HepG2 (cell line): ENCODE results near the gene TBXAS1. TPM values are rescaled to one million over a fixed set of nuclear protein-coding genes. Genes with fewer than 3 reads are reported as not detected.

Source experiments
- ZNF746 ChIP-seq: sonication (generic); formaldehyde crosslinking; IDR thresholded peaks from 2 replicates; pipeline ENCODE4 v1.8.0; 2022; ENCODE audit warnings: mild to moderate bottlenecking, missing genetic modification reagents
- ZNF879 ChIP-seq: sonication (generic); formaldehyde crosslinking; IDR thresholded peaks from 2 replicates; pipeline ENCODE4 v1.8.1; 2023; ENCODE audit warnings: missing genetic modification reagents
- polyA plus RNA-seq, 8 experiments: library from polyadenylated mRNA; depleted of rRNA in 3 of 8; stranded (reverse) in 7 of 8; unstranded in 1 of 8; fragments of >200 nt; fragmentation: Illumina TruSeq in 4 of 8; extraction: Trizol in 4 of 8; gene quantifications; 2 replicates each; pipeline versions ENCODE4 v1.2.1 to v1.2.3, GENCODE V29; 2011 to 2016; ENCODE audit warnings: low read depth in 4 of 8, missing spikeins in 1 of 8, mixed read lengths in 1 of 8; ENCODE audit not compliant: insufficient read depth in 1 of 8
- total RNA-seq, 5 experiments: library from RNA; depleted of rRNA; stranded (reverse); fragments of >200 nt; fragmentation: Illumina TruSeq; extraction: Trizol; gene quantifications; 2 replicates each; pipeline ENCODE4 v1.2.3, GENCODE V29; 2016; ENCODE audit warnings: low read depth in 1 of 5
- TF ChIP-seq, protein P1 (sequence below): sonication (generic); formaldehyde crosslinking; IDR thresholded peaks from 2 replicates; pipeline ENCODE4 v1.4.0; 2020; ENCODE audit warnings: mild to moderate bottlenecking, missing genetic modification reagents
- TF ChIP-seq, protein P2 (sequence below): sonication (generic); formaldehyde crosslinking; IDR thresholded peaks from 2 replicates; pipeline ENCODE4 v1.4.0; 2020; ENCODE audit warnings: missing genetic modification reagents

TBXAS1 gene
- total and polyA plus RNA-seq, 2 of the 13 experiments (the other 11 are each of a cell fraction or from before 2014, with no cell fraction given) = 4.0 to 4.9 TPM

DNA sequence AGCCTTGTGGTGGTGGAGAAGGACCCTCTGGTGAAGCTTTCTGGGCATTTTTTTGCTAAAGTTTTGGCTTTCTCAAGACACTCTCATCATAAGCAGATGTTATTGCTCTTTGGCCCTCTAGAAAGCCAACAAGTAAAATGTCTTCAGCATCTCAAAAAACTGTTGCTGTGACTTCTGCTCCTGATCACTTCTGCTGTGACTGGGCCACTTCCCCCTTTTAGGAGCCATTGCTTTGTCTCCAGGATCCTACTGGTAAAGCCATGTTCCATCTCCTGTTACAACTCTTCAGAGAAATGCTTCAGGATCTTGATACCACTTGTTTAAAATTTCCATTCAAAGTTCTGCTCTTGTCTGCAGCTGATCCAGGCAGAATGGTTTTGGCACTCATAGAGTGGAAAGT is 222.8 kb downstream of the TBXAS1 start (continued):
- TF ChIP-seq ZNF746 (CRISPR knock-in tag) (no peak), ZNF879 (no peak)
- TF ChIP-seq, protein P1, sequence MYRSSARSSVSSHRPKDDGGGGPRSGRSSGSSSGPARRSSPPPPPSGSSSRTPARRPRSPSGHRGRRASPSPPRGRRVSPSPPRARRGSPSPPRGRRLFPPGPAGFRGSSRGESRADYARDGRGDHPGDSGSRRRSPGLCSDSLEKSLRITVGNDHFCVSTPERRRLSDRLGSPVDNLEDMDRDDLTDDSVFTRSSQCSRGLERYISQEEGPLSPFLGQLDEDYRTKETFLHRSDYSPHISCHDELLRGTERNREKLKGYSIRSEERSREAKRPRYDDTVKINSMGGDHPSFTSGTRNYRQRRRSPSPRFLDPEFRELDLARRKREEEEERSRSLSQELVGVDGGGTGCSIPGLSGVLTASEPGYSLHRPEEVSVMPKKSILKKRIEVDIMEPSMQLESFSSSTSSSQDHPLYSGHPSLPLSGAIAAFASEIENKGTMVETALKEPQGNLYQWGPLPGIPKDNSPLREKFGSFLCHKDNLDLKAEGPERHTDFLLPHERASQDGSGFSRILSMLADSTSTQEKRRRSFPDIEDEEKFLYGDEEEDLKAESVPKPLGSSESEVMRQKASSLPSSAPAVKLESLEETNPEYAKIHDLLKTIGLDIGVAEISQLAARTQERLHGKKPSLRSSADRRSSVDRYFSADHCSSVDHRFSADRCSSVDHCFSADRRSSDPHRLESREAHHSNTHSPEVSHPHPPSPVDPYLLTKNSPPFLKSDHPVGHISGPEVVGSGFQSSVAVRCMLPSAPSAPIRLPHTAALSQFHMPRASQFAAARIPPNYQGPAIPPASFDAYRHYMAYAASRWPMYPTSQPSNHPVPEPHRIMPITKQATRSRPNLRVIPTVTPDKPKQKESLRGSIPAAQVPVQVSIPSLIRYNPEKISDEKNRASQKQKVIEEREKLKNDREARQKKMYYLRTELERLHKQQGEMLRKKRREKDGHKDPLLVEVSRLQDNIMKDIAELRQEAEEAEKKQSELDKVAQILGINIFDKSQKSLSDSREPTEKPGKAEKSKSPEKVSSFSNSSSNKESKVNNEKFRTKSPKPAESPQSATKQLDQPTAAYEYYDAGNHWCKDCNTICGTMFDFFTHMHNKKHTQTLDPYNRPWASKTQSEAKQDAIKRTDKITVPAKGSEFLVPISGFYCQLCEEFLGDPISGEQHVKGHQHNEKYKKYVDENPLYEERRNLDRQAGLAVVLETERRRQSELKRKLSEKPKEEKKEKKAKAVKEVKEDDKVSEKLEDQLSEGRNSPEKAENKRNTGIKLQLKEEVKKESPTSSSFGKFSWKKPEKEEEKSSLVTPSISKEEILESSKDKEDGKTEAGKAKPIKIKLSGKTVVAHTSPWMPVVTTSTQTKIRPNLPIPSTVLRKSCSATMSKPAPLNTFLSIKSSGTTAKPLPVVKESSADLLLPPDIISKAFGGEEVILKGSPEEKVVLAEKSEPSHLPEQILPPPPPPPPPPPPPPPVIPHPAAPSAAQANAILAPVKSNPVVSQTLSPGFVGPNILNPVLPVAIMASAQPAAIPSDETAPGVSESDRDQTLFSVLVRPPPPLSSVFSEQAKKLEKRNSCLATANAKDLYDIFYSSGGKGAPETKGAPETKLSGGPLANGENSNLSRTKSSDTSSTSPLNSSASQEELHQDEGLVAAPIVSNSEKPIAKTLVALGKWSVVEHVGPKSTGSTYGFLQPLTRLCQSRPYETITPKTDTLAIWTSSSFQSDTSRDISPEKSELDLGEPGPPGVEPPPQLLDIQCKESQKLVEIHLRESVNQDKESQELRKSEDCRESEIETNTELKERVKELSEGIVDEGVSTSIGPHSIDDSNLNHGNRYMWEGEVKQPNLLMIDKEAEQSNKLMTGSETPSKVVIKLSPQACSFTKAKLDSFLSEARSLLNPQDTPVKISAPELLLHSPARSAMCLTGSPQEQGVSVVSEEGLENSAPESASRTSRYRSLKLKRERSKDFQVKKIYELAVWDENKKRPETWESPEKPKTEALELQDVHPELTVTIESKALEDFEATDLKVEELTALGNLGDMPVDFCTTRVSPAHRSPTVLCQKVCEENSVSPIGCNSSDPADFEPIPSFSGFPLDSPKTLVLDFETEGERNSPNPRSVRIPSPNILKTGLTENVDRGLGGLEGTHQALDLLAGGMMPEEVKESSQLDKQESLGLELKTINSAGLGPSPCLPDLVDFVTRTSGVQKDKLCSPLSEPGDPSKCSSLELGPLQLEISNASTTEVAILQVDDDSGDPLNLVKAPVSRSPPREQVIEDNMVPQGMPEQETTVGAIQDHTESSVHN = no peak
- TF ChIP-seq, protein P2, sequence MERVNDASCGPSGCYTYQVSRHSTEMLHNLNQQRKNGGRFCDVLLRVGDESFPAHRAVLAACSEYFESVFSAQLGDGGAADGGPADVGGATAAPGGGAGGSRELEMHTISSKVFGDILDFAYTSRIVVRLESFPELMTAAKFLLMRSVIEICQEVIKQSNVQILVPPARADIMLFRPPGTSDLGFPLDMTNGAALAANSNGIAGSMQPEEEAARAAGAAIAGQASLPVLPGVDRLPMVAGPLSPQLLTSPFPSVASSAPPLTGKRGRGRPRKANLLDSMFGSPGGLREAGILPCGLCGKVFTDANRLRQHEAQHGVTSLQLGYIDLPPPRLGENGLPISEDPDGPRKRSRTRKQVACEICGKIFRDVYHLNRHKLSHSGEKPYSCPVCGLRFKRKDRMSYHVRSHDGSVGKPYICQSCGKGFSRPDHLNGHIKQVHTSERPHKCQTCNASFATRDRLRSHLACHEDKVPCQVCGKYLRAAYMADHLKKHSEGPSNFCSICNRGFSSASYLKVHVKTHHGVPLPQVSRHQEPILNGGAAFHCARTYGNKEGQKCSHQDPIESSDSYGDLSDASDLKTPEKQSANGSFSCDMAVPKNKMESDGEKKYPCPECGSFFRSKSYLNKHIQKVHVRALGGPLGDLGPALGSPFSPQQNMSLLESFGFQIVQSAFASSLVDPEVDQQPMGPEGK = no peak
- TF ChIP-seq, all 625 proteins: peak for 0
